K562 (cell line): ENCODE results near the gene RNF227. TPM values are rescaled to one million over a fixed set of nuclear protein-coding genes. Genes with fewer than 3 reads are reported as not detected.

Experiments
- ARID3A ChIP-seq: IDR thresholded peaks from 2 replicates; pipeline ENCODE4 v1.6.1; 2012; ENCODE audit warnings: low read depth, low read length, improper control_type of control experiment, borderline replicate concordance
- ATF1 ChIP-seq, 2 experiments: fragments of 450-650 bp in 1 of 2; IDR thresholded peaks; 2 replicates each; pipeline ENCODE4 v1.6.1; 2016; ENCODE audit warnings: missing compliant biosample characterization in 1 of 2, missing genetic modification characterization in 1 of 2
- CBFA2T2 ChIP-seq: fragments of 450-650 bp; conservative IDR thresholded peaks from 2 replicates; pipeline ENCODE4 v1.6.1; 2017; ENCODE audit warnings: mild to moderate bottlenecking
- CREB1 ChIP-seq, 2 experiments: sonication (generic) in 1 of 2; formaldehyde crosslinking in 1 of 2; IDR thresholded peaks; 2 replicates each; pipeline versions ENCODE4 v1.6.1 to v1.8.0; 2012 to 2022; ENCODE audit warnings: inconsistent platforms in 1 of 2, mild to moderate bottlenecking in 1 of 2, missing genetic modification reagents in 1 of 2, moderate library complexity in 1 of 2
- DPF2 ChIP-seq: fragments of 450-650 bp; IDR thresholded peaks from 2 replicates; pipeline ENCODE4 v1.6.1; 2016
- FOXK2 ChIP-seq, 2 experiments: fragments of 450-650 bp; IDR thresholded peaks in 1 of 2; conservative IDR thresholded peaks in 1 of 2; 2 replicates each; pipeline ENCODE4 v1.6.1; 2016; ENCODE audit warnings: low read depth in 2 of 2, mild to moderate bottlenecking in 1 of 2
- IRF9 ChIP-seq: fragments of 450-650 bp; IDR thresholded peaks from 2 replicates; pipeline ENCODE4 v1.6.1; 2016; ENCODE audit warnings: missing biosample characterization, missing genetic modification characterization
- MTA3 ChIP-seq: fragments of 450-650 bp; formaldehyde crosslinking; IDR thresholded peaks from 2 replicates; pipeline ENCODE4 v1.6.1; 2017; ENCODE audit warnings: mild to moderate bottlenecking, borderline replicate concordance
- NFIC ChIP-seq: fragments of 450-650 bp; IDR thresholded peaks from 2 replicates; pipeline ENCODE4 v1.6.1; 2017; ENCODE audit warnings: mild to moderate bottlenecking, inconsistent platforms
- NRF1 ChIP-seq, 2 experiments: fragments of 450-650 bp; IDR thresholded peaks in 1 of 2; conservative IDR thresholded peaks in 1 of 2; 2 replicates each; pipeline ENCODE4 v1.6.1; 2014; ENCODE audit warnings: mild to moderate bottlenecking in 2 of 2
- POLR2G ChIP-seq: fragments of 200-400 bp; formaldehyde crosslinking; IDR thresholded peaks from 2 replicates; pipeline ENCODE4 v1.6.1; 2017; ENCODE audit warnings: low read depth, mild to moderate bottlenecking, antibody characterized with exemption, low read length, moderate library complexity
- PPARD ChIP-seq: fragments of 250-450 bp; sonication (Bioruptor Pico); IDR thresholded peaks from 2 replicates; pipeline ENCODE4 v1.8.0; 2022; ENCODE audit warnings: inconsistent platforms, mild to moderate bottlenecking, moderate library complexity
- RBFOX2 ChIP-seq: fragments of 200-400 bp; formaldehyde crosslinking; IDR thresholded peaks from 2 replicates; pipeline ENCODE4 v1.6.1; 2017; ENCODE audit warnings: low read depth, mild to moderate bottlenecking, low read length, moderate library complexity
- RUNX1 ChIP-seq: sonication (generic); IDR thresholded peaks from 2 replicates; pipeline ENCODE4 v1.6.1; 2016; ENCODE audit warnings: antibody characterized with exemption, low read depth
- TEAD1 ChIP-seq, 2 experiments: fragments of 450-650 bp in 1 of 2; sonication (generic) in 1 of 2; formaldehyde crosslinking; IDR thresholded peaks; 2 replicates each; pipeline versions ENCODE4 v1.4.0 to v1.8.0; 2020 to 2022; ENCODE audit warnings: mild to moderate bottlenecking in 2 of 2, missing genetic modification reagents in 1 of 2
- TFAP4 ChIP-seq: sonication (generic); formaldehyde crosslinking; IDR thresholded peaks from 2 replicates; pipeline ENCODE4 v1.8.0; 2022; ENCODE audit warnings: missing genetic modification reagents, mild to moderate bottlenecking, moderate library complexity, borderline replicate concordance
- TOE1 ChIP-seq, 2 experiments: fragments of 450-650 bp in 1 of 2; sonication (generic) in 1 of 2; formaldehyde crosslinking in 1 of 2; IDR thresholded peaks; 2 replicates each; pipeline versions ENCODE4 v1.7.1 to v1.8.0; 2016 to 2022; ENCODE audit warnings: borderline replicate concordance in 2 of 2, mild to moderate bottlenecking in 2 of 2, antibody characterized with exemption in 1 of 2, inconsistent platforms in 1 of 2, low read depth in 1 of 2, missing genetic modification reagents in 1 of 2, moderate library complexity in 1 of 2
- TRIM24 ChIP-seq, 2 experiments: fragments of 450-650 bp; IDR thresholded peaks; 2 replicates each; pipeline ENCODE4 v1.6.1; 2016
- ZHX1 ChIP-seq: fragments of 150-350 bp; conservative IDR thresholded peaks from 2 replicates; pipeline ENCODE4 v1.6.1; 2014; ENCODE audit warnings: low read length
- ZNF586 ChIP-seq: fragments of 450-650 bp; formaldehyde crosslinking; conservative IDR thresholded peaks from 2 replicates; pipeline ENCODE4 v1.4.0; 2020; ENCODE audit warnings: mild to moderate bottlenecking, moderate library complexity
- ZSCAN29 ChIP-seq: fragments of 450-650 bp; IDR thresholded peaks from 2 replicates; pipeline ENCODE4 v1.6.1; 2017
- polyA plus RNA-seq, 8 experiments: library from polyadenylated mRNA; depleted of rRNA in 4 of 8; stranded (reverse) in 5 of 8; unstranded in 3 of 8; fragments of >200 nt; fragmentation: Nextera tagmentation in 2 of 8; fragmentation: Illumina TruSeq in 1 of 8; extraction: Ambion mirVana in 2 of 8; extraction: Trizol in 1 of 8; gene quantifications; 2 replicates each; pipeline versions ENCODE4 v1.2.1 to v1.2.3, GENCODE V29; 2011 to 2014; ENCODE audit warnings: inconsistent platforms in 1 of 8, missing spikeins in 1 of 8
- total RNA-seq, 7 experiments: library from RNA; depleted of rRNA in 6 of 7; stranded (reverse); fragments of >200 nt in 6 of 7; fragmentation: Illumina TruSeq in 2 of 7; extraction: Trizol in 2 of 7; gene quantifications; 2 replicates each; pipeline versions ENCODE4 v1.2.1 to v1.2.3, GENCODE V29; 2011 to 2021; ENCODE audit warnings: low replicate concordance in 1 of 7

RNF227 gene
- total and polyA plus RNA-seq, 9 of the 15 experiments (the other 6 are each of a cell fraction or from before 2014, with no cell fraction given): 1.1 to 6.7 (median 2.3) TPM

GRCh38 chr17:7887482-7888183 is 28.5 kb downstream of the RNF227 start (continued):
- no peak for TF ChIP-seq TEAD1 (CRISPR knock-in tag; IDR thresholded peaks at IDR 0.05)
- no peak for TF ChIP-seq CREB1 (IDR thresholded peaks at IDR 0.05)
- TF ChIP-seq CREB1 (CRISPR knock-in tag; IDR thresholded peaks at IDR 0.05): no peak
- 0 out of 2 replicates have a peak, but pooled peaks have one; percentile 25 for TF ChIP-seq TOE1 (IDR thresholded peaks at IDR 0.05; ENCODE audit: borderline replicate concordance)
- TF ChIP-seq TOE1 (CRISPR knock-in tag; IDR thresholded peaks at IDR 0.05; ENCODE audit: borderline replicate concordance, low read depth): no peak
- TF ChIP-seq ZSCAN29: no peak
- peak; percentile 87 for TF ChIP-seq NFIC
- TF ChIP-seq TRIM24 (IDR thresholded peaks at IDR 0.05): no peak
- TF ChIP-seq DPF2: 0 out of 2 replicates have a peak, but pooled peaks have one; percentile 5
- no peak for TF ChIP-seq ZHX1
- no peak for TF ChIP-seq ZNF586 (CRISPR knock-in tag)
- peak; percentile 64 for TF ChIP-seq POLR2G
- TF ChIP-seq RBFOX2: peak; percentile 58
- no peak for TF ChIP-seq ATF1 (CRISPR knock-in tag; IDR thresholded peaks at IDR 0.05)
- TF ChIP-seq ATF1 (tag; IDR thresholded peaks at IDR 0.05): no peak
- 0 out of 2 replicates have a peak, but pooled peaks have one; percentile 34 for TF ChIP-seq MTA3
- TF ChIP-seq RUNX1: no peak
- TF ChIP-seq CBFA2T2: no peak
- TF ChIP-seq FOXK2 (conservative IDR thresholded peaks at IDR 0.05 in 1 of 2, IDR thresholded peaks at IDR 0.05 in 1 of 2; ENCODE audit: low read depth in 2 of 2): no peak
- TF ChIP-seq PPARD (CRISPR knock-in tag): no peak
- peak; percentile 37; the same call in 1 of the 2 replicates for TF ChIP-seq TFAP4 (CRISPR knock-in tag)
- no peak for TF ChIP-seq IRF9 (tag)
- peak; percentile 89 for TF ChIP-seq ARID3A
- peak; percentile 95 for TF ChIP-seq NRF1 (conservative IDR thresholded peaks at IDR 0.05 in 1 of 2, IDR thresholded peaks at IDR 0.05 in 1 of 2)
